Measurements from ENCODE around the gene KRT78. TPM values are rescaled to one million over a fixed set of nuclear protein-coding genes. Genes with fewer than 3 reads are reported as not detected.

Gene KRT78
- polyA plus RNA-seq, 1 experiment: not detected

GRCh38 chr12:52820521-52820920 is 28.3 kb downstream of the KRT78 start:
- no peaks in the 10 kb centered on the region for H3K36me3 ChIP-seq (ENCODE audit: control insufficient read depth, insufficient read depth, low read length)
- H3K4me3 ChIP-seq (ENCODE audit: low read depth, low read length): no peak overlapping the region
- DNase-seq (ENCODE audit: low read depth): no peak
- TF ChIP-seq, protein P1, sequence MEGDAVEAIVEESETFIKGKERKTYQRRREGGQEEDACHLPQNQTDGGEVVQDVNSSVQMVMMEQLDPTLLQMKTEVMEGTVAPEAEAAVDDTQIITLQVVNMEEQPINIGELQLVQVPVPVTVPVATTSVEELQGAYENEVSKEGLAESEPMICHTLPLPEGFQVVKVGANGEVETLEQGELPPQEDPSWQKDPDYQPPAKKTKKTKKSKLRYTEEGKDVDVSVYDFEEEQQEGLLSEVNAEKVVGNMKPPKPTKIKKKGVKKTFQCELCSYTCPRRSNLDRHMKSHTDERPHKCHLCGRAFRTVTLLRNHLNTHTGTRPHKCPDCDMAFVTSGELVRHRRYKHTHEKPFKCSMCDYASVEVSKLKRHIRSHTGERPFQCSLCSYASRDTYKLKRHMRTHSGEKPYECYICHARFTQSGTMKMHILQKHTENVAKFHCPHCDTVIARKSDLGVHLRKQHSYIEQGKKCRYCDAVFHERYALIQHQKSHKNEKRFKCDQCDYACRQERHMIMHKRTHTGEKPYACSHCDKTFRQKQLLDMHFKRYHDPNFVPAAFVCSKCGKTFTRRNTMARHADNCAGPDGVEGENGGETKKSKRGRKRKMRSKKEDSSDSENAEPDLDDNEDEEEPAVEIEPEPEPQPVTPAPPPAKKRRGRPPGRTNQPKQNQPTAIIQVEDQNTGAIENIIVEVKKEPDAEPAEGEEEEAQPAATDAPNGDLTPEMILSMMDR (IDR thresholded peaks at IDR 0.05; ENCODE audit: insufficient read depth, low read depth, low read length): no peak
- peaks cover 14% of the 10 kb centered on the region for H3K27me3 ChIP-seq (ENCODE audit: control insufficient read depth, insufficient read depth, low read length)
- ChIA-PET POLR2A (no interaction called here), CTCF (no interaction called here)

GRCh38 chr12:52819731-52820510 is 28.9 kb downstream of the KRT78 start:
- ChIA-PET POLR2A (no interaction called here), CTCF (interaction anchor here (1.2 kb wide), 1 partner anchor 19 kb away, joined by 3 read pairs; no protein-coding TSS in a partner anchor)
- H3K36me3 ChIP-seq (ENCODE audit: control insufficient read depth, insufficient read depth, low read length): no peaks in the 10 kb centered on the region
- no peak for DNase-seq (ENCODE audit: low read depth)
- no peak overlapping the region for H3K4me3 ChIP-seq (ENCODE audit: low read depth, low read length)
- TF ChIP-seq, protein P1 (IDR thresholded peaks at IDR 0.05; ENCODE audit: insufficient read depth, low read depth, low read length): no peak
- peaks cover 14% of the 10 kb centered on the region for H3K27me3 ChIP-seq (ENCODE audit: control insufficient read depth, insufficient read depth, low read length)

GRCh38 chr12:52818887-52819420 is 29.8 kb downstream of the KRT78 start:
- DNase-seq (ENCODE audit: low read depth): no peak
- CTCF ChIA-PET: interaction anchor here (0.7 to 1.2 kb wide), 2 partner anchors 18 to 680 kb away, joined by 3 read pairs; no protein-coding TSS in a partner anchor
- peaks cover 14% of the 10 kb centered on the region for H3K27me3 ChIP-seq (ENCODE audit: control insufficient read depth, insufficient read depth, low read length)
- H3K4me3 ChIP-seq (ENCODE audit: low read depth, low read length): no peak overlapping the region
- TF ChIP-seq, protein P1 (IDR thresholded peaks at IDR 0.05; ENCODE audit: insufficient read depth, low read depth, low read length): no peak
- POLR2A ChIA-PET: no interaction called here
- H3K36me3 ChIP-seq (ENCODE audit: control insufficient read depth, insufficient read depth, low read length): no peaks in the 10 kb centered on the region

- CTCF ChIA-PET: no interaction called here
- POLR2A ChIA-PET: no interaction called here
- no peak overlapping the region for H3K4me3 ChIP-seq (ENCODE audit: low read depth, low read length)
- no peak for DNase-seq (ENCODE audit: low read depth)
- no peaks in the 10 kb centered on the region for H3K36me3 ChIP-seq (ENCODE audit: control insufficient read depth, insufficient read depth, low read length)
- TF ChIP-seq, protein P1 (IDR thresholded peaks at IDR 0.05; ENCODE audit: insufficient read depth, low read depth, low read length): no peak
- peaks cover 16% of the 10 kb centered on the region for H3K27me3 ChIP-seq (ENCODE audit: control insufficient read depth, insufficient read depth, low read length)
These were observed 30.4 kb downstream of the KRT78 start for GRCh38 chr12:52818388-52818787.

DNA sequence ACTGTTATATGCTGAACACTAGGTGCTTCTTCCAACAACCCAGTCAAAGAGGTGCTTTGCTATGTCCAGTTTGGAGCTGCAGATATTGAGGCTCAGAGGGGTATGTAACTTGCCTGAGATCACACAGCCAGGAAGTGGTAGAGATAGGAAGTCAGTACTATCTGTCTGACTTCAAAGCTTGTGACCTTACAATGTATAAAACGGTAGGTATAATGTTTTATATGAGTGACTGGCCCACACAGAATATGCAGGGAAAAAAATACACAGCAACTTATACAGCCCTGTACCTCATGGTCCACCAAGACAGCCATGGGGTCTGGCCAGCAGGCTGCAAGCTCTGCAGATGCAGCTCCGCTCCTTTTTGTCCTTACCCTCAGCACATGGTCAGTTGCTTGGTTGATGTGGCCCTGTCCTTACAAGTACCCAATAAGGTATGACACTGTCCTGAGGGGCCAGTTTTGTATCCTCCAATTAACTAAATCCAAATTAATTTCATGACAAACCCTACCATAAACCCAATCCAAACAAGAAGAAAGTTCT is 31.0 kb downstream of the KRT78 start:
- ChIA-PET POLR2A (no interaction called here), CTCF (no interaction called here)
- Histone ChIP-seq H3K4me3 (ENCODE audit: low read depth, low read length) (no peak overlapping the region), H3K27me3 (ENCODE audit: control insufficient read depth, insufficient read depth, low read length) (peaks cover 18% of the 10 kb centered on the region), H3K36me3 (ENCODE audit: control insufficient read depth, insufficient read depth, low read length) (no peaks in the 10 kb centered on the region)
- TF ChIP-seq, protein P1 (IDR thresholded peaks at IDR 0.05; ENCODE audit: insufficient read depth, low read depth, low read length): no peak
- DNase-seq (ENCODE audit: low read depth): no peak

Data from BJ (cell line).